LNCAP (cell line): ENCODE measurements around the gene EIF1B.

ENCODE experiments used
- CTCF ChIP-seq: fragments of 450-650 bp; IDR thresholded peaks from 2 replicates; pipeline ENCODE4 v1.5.1; 2017; ENCODE audit warnings: mild to moderate bottlenecking

The EIF1B gene

GRCh38 chr3:40325465-40325864 lies 16.0 kb downstream of the EIF1B start:
- TF ChIP-seq CTCF, result no peak

GRCh38 chr3:40328374-40328773 lies 18.9 kb downstream of the EIF1B start:
- TF ChIP-seq CTCF, result no peak

- no peak for TF ChIP-seq CTCF
These were observed 19.6 kb downstream of the EIF1B start for GRCh38 chr3:40329071-40329470.

GRCh38 chr3:40332684-40333083 lies 23.2 kb downstream of the EIF1B start:
- TF ChIP-seq CTCF, result no peak

GRCh38 chr3:40333416-40333815 lies 23.9 kb downstream of the EIF1B start:
- no peak for TF ChIP-seq CTCF

GRCh38 chr3:40333852-40334251 lies 24.3 kb downstream of the EIF1B start:
- no peak for TF ChIP-seq CTCF

GRCh38 chr3:40336101-40336500 lies 26.6 kb downstream of the EIF1B start:
- TF ChIP-seq CTCF, result no peak

GRCh38 chr3:40336511-40337135 lies 27.1 kb downstream of the EIF1B start:
- no peak for TF ChIP-seq CTCF
